Measurements from ENCODE around the gene RIMBP2. TPM values are rescaled to one million over a fixed set of nuclear protein-coding genes. Genes with fewer than 3 reads are reported as not detected.

RIMBP2 gene
- total and polyA plus RNA-seq, 4 donors: 0.05 to 2.9 (median 0.95) TPM

- no peak for DNase-seq
- H3K27me3 ChIP-seq (ENCODE audit: control insufficient read depth in 3 of 3, insufficient read depth in 3 of 3, low read length in 2 of 3): no peaks in the 10 kb centered on the region
- ATAC-seq (ENCODE audit: insufficient read depth, low FRiP score): no peak
- no peaks in the 10 kb centered on the region for H3K4me1 ChIP-seq (ENCODE audit: control insufficient read depth in 5 of 5, insufficient read depth in 5 of 5, low read length in 5 of 5)
- H3K4me3 ChIP-seq: no peak overlapping the region
- no peak overlapping the region for H3K27ac ChIP-seq (ENCODE audit: low read depth in 1 of 2, low read length in 1 of 2)
- no peaks in the 10 kb centered on the region for H3K36me3 ChIP-seq (ENCODE audit: control insufficient read depth in 4 of 4, insufficient read depth in 4 of 4, low read length in 4 of 4)
- WGBS, 2 donors: 76 to 86% methylated on average over 3 of the region's 3 CpGs
- peaks cover 0 to 3% (median 2%) of the 10 kb centered on the region in 4 donors for H3K9me3 ChIP-seq (ENCODE audit: control insufficient read depth in 4 of 4, insufficient read depth in 3 of 4, low read length in 3 of 4)
- no peak for TF ChIP-seq CTCF (IDR thresholded peaks at IDR 0.05; ENCODE audit: control extremely low read depth, extremely low read depth)
- no peak overlapping the region for H3K9ac ChIP-seq (ENCODE audit: insufficient read depth in 1 of 2, low read length in 2 of 2)
These were observed 166.7 kb downstream of the RIMBP2 start for GRCh38 chr12:130549361-130549760.

- ATAC-seq (ENCODE audit: insufficient read depth, low FRiP score): no peak
- 79 to 89% methylated on average over 13 of the region's 13 CpGs for WGBS, 2 donors
These were observed 168.5 kb downstream of the RIMBP2 start for GRCh38 chr12:130547480-130548155.

DNA sequence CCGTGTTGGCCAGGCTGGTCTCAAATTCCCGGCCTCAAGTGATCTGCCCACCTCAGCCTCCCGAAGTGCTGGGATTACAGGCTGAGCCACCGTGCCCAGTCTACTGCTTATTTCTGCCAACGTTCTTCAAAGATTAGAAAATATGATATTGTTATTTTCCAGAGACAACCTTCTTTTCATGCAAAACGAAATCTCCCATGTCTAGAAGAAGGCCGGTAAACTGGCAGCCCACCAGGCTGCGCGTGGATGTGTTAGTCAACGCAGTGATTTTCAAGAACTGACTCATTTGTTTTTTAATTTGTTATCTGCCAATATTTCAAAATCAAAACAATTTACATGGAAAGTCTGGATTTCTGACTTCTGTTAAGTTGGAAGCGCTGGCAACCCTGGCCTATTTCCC is 169.6 kb downstream of the RIMBP2 start:
- ATAC-seq (ENCODE audit: insufficient read depth, low FRiP score) (no peak), DNase-seq (no peak)
- H3K27ac ChIP-seq (ENCODE audit: low read depth in 1 of 2, low read length in 1 of 2): no peak overlapping the region
- H3K4me3 ChIP-seq: no peak overlapping the region
- no peaks in the 10 kb centered on the region for H3K36me3 ChIP-seq (ENCODE audit: control insufficient read depth in 4 of 4, insufficient read depth in 4 of 4, low read length in 4 of 4)
- TF ChIP-seq CTCF (IDR thresholded peaks at IDR 0.05; ENCODE audit: control extremely low read depth, extremely low read depth): no peak
- 88 to 89% methylated on average over 11 of the region's 11 CpGs for WGBS, 2 donors
- no peaks in the 10 kb centered on the region for H3K27me3 ChIP-seq (ENCODE audit: control insufficient read depth in 3 of 3, insufficient read depth in 3 of 3, low read length in 2 of 3)
- H3K9me3 ChIP-seq (ENCODE audit: control insufficient read depth in 4 of 4, insufficient read depth in 3 of 4, low read length in 3 of 4): peaks cover 0 to 6% (median 4%) of the 10 kb centered on the region in 4 donors
- no peak overlapping the region for H3K9ac ChIP-seq (ENCODE audit: insufficient read depth in 1 of 2, low read length in 2 of 2)
- H3K4me1 ChIP-seq (ENCODE audit: control insufficient read depth in 5 of 5, insufficient read depth in 5 of 5, low read length in 5 of 5): no peaks in the 10 kb centered on the region

More at GRCh38 chr12:130547480-130548155, 168.5 kb downstream of the RIMBP2 start:
- Histone ChIP-seq H3K36me3 (ENCODE audit: control insufficient read depth in 4 of 4, insufficient read depth in 4 of 4, low read length in 4 of 4) (no peaks in the 10 kb centered on the region), H3K9ac (ENCODE audit: insufficient read depth in 1 of 2, low read length in 2 of 2) (no peak overlapping the region), H3K9me3 (ENCODE audit: control insufficient read depth in 4 of 4, insufficient read depth in 3 of 4, low read length in 3 of 4) (peaks cover 0 to 5% (median 3%) of the 10 kb centered on the region in 4 donors), H3K27me3 (ENCODE audit: control insufficient read depth in 3 of 3, insufficient read depth in 3 of 3, low read length in 2 of 3) (no peaks in the 10 kb centered on the region), H3K4me1 (ENCODE audit: control insufficient read depth in 5 of 5, insufficient read depth in 5 of 5, low read length in 5 of 5) (no peaks in the 10 kb centered on the region), H3K27ac (ENCODE audit: low read depth in 1 of 2, low read length in 1 of 2) (no peak overlapping the region), H3K4me3 (no peak overlapping the region)
- DNase-seq: no peak
- TF ChIP-seq CTCF (IDR thresholded peaks at IDR 0.05; ENCODE audit: control extremely low read depth, extremely low read depth): no peak

- WGBS, 2 donors: 72 to 84% methylated on average over 17 of the region's 17 CpGs
- Histone ChIP-seq H3K9me3 (ENCODE audit: control insufficient read depth in 4 of 4, insufficient read depth in 3 of 4, low read length in 3 of 4) (peaks cover 0 to 8% (median 4%) of the 10 kb centered on the region in 4 donors), H3K36me3 (ENCODE audit: control insufficient read depth in 4 of 4, insufficient read depth in 4 of 4, low read length in 4 of 4) (no peaks in the 10 kb centered on the region), H3K4me1 (ENCODE audit: control insufficient read depth in 5 of 5, insufficient read depth in 5 of 5, low read length in 5 of 5) (no peaks in the 10 kb centered on the region), H3K4me3 (no peak overlapping the region), H3K27ac (ENCODE audit: low read depth in 1 of 2, low read length in 1 of 2) (no peak overlapping the region), H3K9ac (ENCODE audit: insufficient read depth in 1 of 2, low read length in 2 of 2) (no peak overlapping the region), H3K27me3 (ENCODE audit: control insufficient read depth in 3 of 3, insufficient read depth in 3 of 3, low read length in 2 of 3) (no peaks in the 10 kb centered on the region)
- DNase-seq (no peak), ATAC-seq (ENCODE audit: insufficient read depth, low FRiP score) (no peak)
- no peak for TF ChIP-seq CTCF (IDR thresholded peaks at IDR 0.05; ENCODE audit: control extremely low read depth, extremely low read depth)
These were observed 170.6 kb downstream of the RIMBP2 start for GRCh38 chr12:130545475-130545874.

Measured in lung (tissue), 12 donors.